ENCODE results near the gene ABCC2.
"Not testable (repeated sequence)": the region's sequence is repeated elsewhere in the genome, so short reads cannot be mapped to it uniquely, and the experiment has no call there.

Gene ABCC2

GRCh38 chr10:99809931-99810615, 27.6 kb downstream of the ABCC2 start:
- no peak for DNase-seq

- DNase-seq = no peak
Measured at GRCh38 chr10:99812177-99812576, 29.7 kb downstream of the ABCC2 start.

GRCh38 chr10:99814143-99814542, 31.7 kb downstream of the ABCC2 start:
- DNase-seq = no peak

GRCh38 chr10:99815621-99816020, 33.2 kb downstream of the ABCC2 start:
- no peak for DNase-seq

- DNase-seq = no peak
Measured at GRCh38 chr10:99827936-99828335, 45.5 kb downstream of the ABCC2 start.

GRCh38 chr10:99828464-99828863, 46.0 kb downstream of the ABCC2 start:
- no peak for DNase-seq

GRCh38 chr10:99832439-99832838, 50.0 kb downstream of the ABCC2 start:
- DNase-seq = no peak

- DNase-seq = no peak
Measured at GRCh38 chr10:99834410-99834809, 52.0 kb downstream of the ABCC2 start.

- no peak for DNase-seq
Measured at GRCh38 chr10:99835947-99836346, 53.5 kb downstream of the ABCC2 start.

- DNase-seq = no peak
Measured at GRCh38 chr10:99836711-99837110, 54.3 kb downstream of the ABCC2 start.

- not testable (repeated sequence) for DNase-seq
Measured at GRCh38 chr10:99840859-99841258, 58.4 kb downstream of the ABCC2 start.

GRCh38 chr10:99841746-99842145, 59.3 kb downstream of the ABCC2 start:
- no peak for DNase-seq

- no peak for DNase-seq
Measured at GRCh38 chr10:99843310-99843709, 60.9 kb downstream of the ABCC2 start.

- no peak for DNase-seq
Measured at GRCh38 chr10:99844433-99844955, 62.1 kb downstream of the ABCC2 start.

- DNase-seq = peak; percentile 5
Measured at GRCh38 chr10:99845837-99846382, 63.5 kb downstream of the ABCC2 start.

GRCh38 chr10:99849057-99849456, 66.6 kb downstream of the ABCC2 start:
- no peak for DNase-seq

GRCh38 chr10:99849536-99849935, 67.1 kb downstream of the ABCC2 start:
- DNase-seq = no peak

GRCh38 chr10:99850021-99850766, 67.8 kb downstream of the ABCC2 start:
- no peak for DNase-seq

- no peak for DNase-seq
Measured at GRCh38 chr10:99850767-99851340, 68.4 kb downstream of the ABCC2 start.

GRCh38 chr10:99851825-99852224, 69.4 kb downstream of the ABCC2 start:
- DNase-seq = no peak

- DNase-seq = no peak
Measured at GRCh38 chr10:99852481-99853213, 70.2 kb downstream of the ABCC2 start.

- no peak for DNase-seq
Measured at GRCh38 chr10:99853655-99854054, 71.2 kb downstream of the ABCC2 start.

- no peak for DNase-seq
Measured at GRCh38 chr10:99854860-99855259, 72.4 kb downstream of the ABCC2 start.
